Hippocampal formation (tissue), 2 donors: ENCODE results near the gene C9orf85.
"Not testable (repeated sequence)": the region's sequence is repeated elsewhere in the genome, so short reads cannot be mapped to it uniquely, and the experiment has no call there.

Experiments used
- DNase-seq, 2 donors: peaks; one replicate each; lab custom pipeline; 2025; lab: John Stamatoyannopoulos, UW

Gene C9orf85

GRCh38 chr9:72006501-72006900 lies 95.1 kb downstream of the C9orf85 start:
- DNase-seq, result no peak

- DNase-seq, result not testable (repeated sequence)
These were observed 96.3 kb downstream of the C9orf85 start for GRCh38 chr9:72007726-72008125.

GRCh38 chr9:72012646-72013045 lies 101.2 kb downstream of the C9orf85 start:
- DNase-seq, result no peak

- no peak for DNase-seq
These were observed 101.9 kb downstream of the C9orf85 start for GRCh38 chr9:72013292-72013760.

GRCh38 chr9:72022841-72023240 lies 111.4 kb downstream of the C9orf85 start:
- no peak for DNase-seq
